Mesendoderm (in vitro differentiated cells): Measurements from ENCODE around the gene PSEN2.

Experiments
- DNase-seq: peaks from one replicate; pipeline ENCODE4 v3.0.0; 2013
- H2AK5ac ChIP-seq: 2 replicates; pipeline ENCODE4 v1.6.1; 2013; ENCODE audit warnings: low read length, inconsistent platforms
- H2BK120ac ChIP-seq: 2 replicates; pipeline ENCODE4 v1.6.1; 2013; ENCODE audit warnings: low read depth, mild to moderate bottlenecking, low read length, moderate library complexity, mixed read lengths
- H2BK15ac ChIP-seq: replicated peaks from 2 replicates; pipeline ENCODE4 v1.6.1; 2013; ENCODE audit warnings: low read depth, mild to moderate bottlenecking, moderate library complexity
- H2BK5ac ChIP-seq: 2 replicates; pipeline ENCODE4 v1.6.1; 2013; ENCODE audit warnings: low read length, inconsistent platforms
- H3K18ac ChIP-seq: 2 replicates; pipeline ENCODE4 v1.6.1; 2013; ENCODE audit warnings: mild to moderate bottlenecking, low read length, mixed read lengths
- H3K23ac ChIP-seq: one replicate; pipeline ENCODE4 v1.6.1; 2013; ENCODE audit warnings: low read length
- H3K27ac ChIP-seq: 2 replicates; pipeline ENCODE4 v1.5.1; 2013; ENCODE audit warnings: low read depth, mild to moderate bottlenecking, inconsistent platforms, low read length, moderate library complexity
- H3K27me3 ChIP-seq: 2 replicates; pipeline ENCODE4 v1.6.1; 2013; ENCODE audit warnings: low read length, control low read depth, mild to moderate bottlenecking, inconsistent platforms; ENCODE audit not compliant: insufficient read depth, poor library complexity
- H3K36me3 ChIP-seq: 2 replicates; pipeline ENCODE4 v1.6.1; 2013; ENCODE audit warnings: low read length, inconsistent platforms; ENCODE audit not compliant: control insufficient read depth, insufficient read depth
- H3K4ac ChIP-seq: one replicate; pipeline ENCODE4 v1.6.1; 2013; ENCODE audit warnings: low read depth, mild to moderate bottlenecking, low read length, moderate library complexity
- H3K4me1 ChIP-seq: 2 replicates; pipeline ENCODE4 v1.6.1; 2013; ENCODE audit warnings: low read depth, low read length, inconsistent platforms; ENCODE audit not compliant: control insufficient read depth
- H3K4me2 ChIP-seq: 2 replicates; pipeline ENCODE4 v1.6.1; 2013; ENCODE audit warnings: low read length
- H3K4me3 ChIP-seq: 2 replicates; pipeline ENCODE4 v1.5.1; 2013; ENCODE audit warnings: mild to moderate bottlenecking, low read length
- H3K56ac ChIP-seq: one replicate; pipeline ENCODE4 v1.6.1; 2013; ENCODE audit warnings: low read length
- H3K79me1 ChIP-seq: 2 replicates; pipeline ENCODE4 v1.6.1; 2013; ENCODE audit warnings: low read length, inconsistent platforms
- H3K79me2 ChIP-seq: 2 replicates; pipeline ENCODE4 v1.6.1; 2013; ENCODE audit warnings: mild to moderate bottlenecking, low read length; ENCODE audit not compliant: control insufficient read depth, insufficient read depth
- H3K9ac ChIP-seq: 2 replicates; pipeline ENCODE4 v1.6.1; 2013; ENCODE audit warnings: low read length, inconsistent platforms
- H4K5ac ChIP-seq: one replicate; pipeline ENCODE4 v1.6.1; 2013; ENCODE audit warnings: low read length
- H4K8ac ChIP-seq: one replicate; pipeline ENCODE4 v1.6.1; 2013; ENCODE audit warnings: low read depth, mild to moderate bottlenecking, control low read depth, low read length, moderate library complexity
- WGBS: extraction: QIAGEN DNeasy Blood & Tissue Kit; methylation state at CpG from one replicate; pipeline ENCODE4 v1.1.7; 2013; ENCODE audit warnings: low lambda C conversion rate, missing lambda C conversion rate; ENCODE audit not compliant: insufficient coverage; ENCODE audit errors: extremely low coverage; 5-methylcytosine and 5-hydroxymethylcytosine counted together

Gene PSEN2

GRCh38 chr1:226902601-226903000 lies 32.2 kb downstream of the PSEN2 start:
- Histone ChIP-seq H3K56ac (no peak overlapping the region), H3K4me3 (no peak overlapping the region), H3K4me2 (no peak overlapping the region), H3K9ac (no peak overlapping the region), H3K36me3 (peaks cover 3% of the 10 kb centered on the region), H4K5ac (no peak overlapping the region), H2BK5ac (no peak overlapping the region), H3K4ac (no peak overlapping the region), H3K27ac (no peak overlapping the region), H2BK15ac (no peak overlapping the region), H3K27me3 (no peaks in the 10 kb centered on the region), H4K8ac (no peak overlapping the region), H2AK5ac (no peak overlapping the region), H3K79me2 (no peaks in the 10 kb centered on the region), H3K23ac (no peak overlapping the region), H2BK120ac (no peak overlapping the region), H3K4me1 (no peaks in the 10 kb centered on the region), H3K79me1 (no peaks in the 10 kb centered on the region), H3K18ac (no peak overlapping the region)
- no CpG with 5 or more reads among the region's 4 CpGs for WGBS
- DNase-seq: no peak

GRCh38 chr1:226903819-226904716 lies 33.7 kb downstream of the PSEN2 start:
- H3K79me1 ChIP-seq: no peaks in the 10 kb centered on the region
- H4K5ac ChIP-seq: no peak overlapping the region
- no peak overlapping the region for H2BK5ac ChIP-seq
- no peak overlapping the region for H3K9ac ChIP-seq
- H3K4ac ChIP-seq: no peak overlapping the region
- H3K4me3 ChIP-seq: no peak overlapping the region
- no CpG with 5 or more reads among the region's 12 CpGs for WGBS
- H3K36me3 ChIP-seq: peaks cover 3% of the 10 kb centered on the region
- H3K79me2 ChIP-seq: no peaks in the 10 kb centered on the region
- no peaks in the 10 kb centered on the region for H3K27me3 ChIP-seq
- no peak overlapping the region for H3K56ac ChIP-seq
- no peak overlapping the region for H3K4me2 ChIP-seq
- no peak overlapping the region for H2BK120ac ChIP-seq
- no peak overlapping the region for H2AK5ac ChIP-seq
- no peak overlapping the region for H3K18ac ChIP-seq
- no peak overlapping the region for H4K8ac ChIP-seq
- no peak overlapping the region for H3K27ac ChIP-seq
- H3K23ac ChIP-seq: no peak overlapping the region
- no peaks in the 10 kb centered on the region for H3K4me1 ChIP-seq
- H2BK15ac ChIP-seq: no peak overlapping the region
- peak; percentile 13 for DNase-seq

GRCh38 chr1:226904772-226905171 lies 34.4 kb downstream of the PSEN2 start:
- DNase-seq: no peak
- Histone ChIP-seq H3K56ac (no peak overlapping the region), H3K4ac (no peak overlapping the region), H4K5ac (no peak overlapping the region), H2AK5ac (no peak overlapping the region), H3K9ac (no peak overlapping the region), H3K18ac (no peak overlapping the region), H3K36me3 (peaks cover 3% of the 10 kb centered on the region), H3K4me1 (no peaks in the 10 kb centered on the region), H3K79me1 (no peaks in the 10 kb centered on the region), H3K23ac (no peak overlapping the region), H3K79me2 (no peaks in the 10 kb centered on the region), H2BK5ac (no peak overlapping the region), H3K27ac (no peak overlapping the region), H3K4me3 (no peak overlapping the region), H2BK120ac (no peak overlapping the region), H3K4me2 (no peak overlapping the region), H4K8ac (no peak overlapping the region), H3K27me3 (no peaks in the 10 kb centered on the region), H2BK15ac (no peak overlapping the region)
- no CpG with 5 or more reads among the region's 3 CpGs for WGBS

GRCh38 chr1:226908419-226908818 lies 38.0 kb downstream of the PSEN2 start:
- Histone ChIP-seq H3K18ac (no peak overlapping the region), H3K56ac (no peak overlapping the region), H2BK15ac (no peak overlapping the region), H3K23ac (no peak overlapping the region), H3K9ac (no peak overlapping the region), H3K79me1 (no peaks in the 10 kb centered on the region), H3K27ac (no peak overlapping the region), H3K79me2 (no peaks in the 10 kb centered on the region), H2AK5ac (no peak overlapping the region), H3K4me1 (no peaks in the 10 kb centered on the region), H3K36me3 (peaks cover 3% of the 10 kb centered on the region), H2BK120ac (no peak overlapping the region), H2BK5ac (no peak overlapping the region), H3K27me3 (no peaks in the 10 kb centered on the region), H3K4ac (no peak overlapping the region), H4K8ac (no peak overlapping the region), H4K5ac (no peak overlapping the region), H3K4me3 (no peak overlapping the region), H3K4me2 (no peak overlapping the region)
- DNase-seq: no peak
- WGBS: no CpG with 5 or more reads among the region's 10 CpGs

- H3K79me2 ChIP-seq: no peaks in the 10 kb centered on the region
- no peak overlapping the region for H3K23ac ChIP-seq
- no peak overlapping the region for H3K4me2 ChIP-seq
- no CpG with 5 or more reads among the region's 1 CpG for WGBS
- H3K36me3 ChIP-seq: peaks cover 3% of the 10 kb centered on the region
- peak; percentile 10 for DNase-seq
- no peak overlapping the region for H2BK15ac ChIP-seq
- no peak overlapping the region for H2BK120ac ChIP-seq
- no peak overlapping the region for H3K4ac ChIP-seq
- no peak overlapping the region for H4K5ac ChIP-seq
- no peak overlapping the region for H3K9ac ChIP-seq
- no peaks in the 10 kb centered on the region for H3K27me3 ChIP-seq
- H3K4me3 ChIP-seq: no peak overlapping the region
- no peak overlapping the region for H3K18ac ChIP-seq
- no peaks in the 10 kb centered on the region for H3K79me1 ChIP-seq
- no peak overlapping the region for H3K56ac ChIP-seq
- no peak overlapping the region for H4K8ac ChIP-seq
- no peak overlapping the region for H2BK5ac ChIP-seq
- no peak overlapping the region for H2AK5ac ChIP-seq
- H3K27ac ChIP-seq: no peak overlapping the region
- no peaks in the 10 kb centered on the region for H3K4me1 ChIP-seq
Observed at GRCh38 chr1:226908913-226909312, 38.5 kb downstream of the PSEN2 start.
